ENCODE measurements around the gene PTBP3.

PTBP3 gene

GRCh38 chr9:112355427-112355897, 22.0 kb upstream of the PTBP3 start:
- DNase-seq = no peak

DNA sequence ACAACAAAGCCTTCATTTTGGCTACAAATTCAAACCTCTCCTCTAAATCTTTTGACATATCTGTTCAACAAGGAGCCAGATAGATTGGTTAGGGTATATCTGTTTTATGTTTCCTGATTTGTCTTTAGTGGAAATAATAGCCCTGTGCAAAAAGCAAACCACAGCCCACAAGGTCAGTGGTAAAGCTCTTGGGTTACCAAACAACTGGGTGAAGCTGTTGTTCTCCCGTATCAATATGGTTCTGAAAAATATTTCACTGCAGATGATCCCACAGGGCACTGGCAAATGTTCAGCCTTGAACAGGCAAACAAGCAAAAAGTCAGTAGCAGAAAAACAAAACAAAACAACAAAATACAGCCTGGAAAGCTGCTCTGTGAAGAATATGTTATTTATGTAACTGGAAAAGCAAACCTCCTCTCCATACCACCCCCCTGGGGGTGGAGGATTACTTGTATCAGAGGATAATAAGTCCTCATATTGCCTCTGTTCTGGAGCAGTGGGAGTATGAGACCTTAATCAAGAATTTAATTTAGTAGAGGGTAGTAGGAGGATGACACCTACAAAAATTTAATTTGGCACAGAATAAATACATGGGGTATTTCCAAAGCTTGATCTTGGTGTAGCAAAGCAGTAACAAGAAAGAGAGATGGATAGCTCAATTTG, 20.8 kb upstream of the PTBP3 start:
- DNase-seq = no peak

DNA sequence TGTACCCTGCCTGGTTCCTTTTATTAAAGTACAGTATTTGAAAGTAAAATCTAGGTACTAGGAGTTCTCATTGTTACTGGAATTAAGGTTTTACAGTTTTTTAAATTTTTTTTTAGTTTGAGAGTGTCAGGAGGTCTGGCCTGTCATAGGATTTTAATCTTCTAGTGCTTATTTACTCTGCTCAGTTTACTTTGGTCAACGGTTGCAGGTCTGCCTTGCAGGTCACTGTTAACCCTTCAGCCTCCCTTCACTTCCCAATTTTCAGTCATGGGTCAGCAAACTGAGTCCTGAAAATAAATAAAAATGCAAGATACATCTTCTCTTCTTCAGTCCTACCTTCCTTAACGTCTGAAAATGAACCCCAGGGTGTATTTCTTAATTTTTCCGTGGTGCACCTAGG, 18.8 kb upstream of the PTBP3 start:
- no peak for DNase-seq

- no peak for DNase-seq
These were observed 17.8 kb upstream of the PTBP3 start for GRCh38 chr9:112351184-112351583.

DNA sequence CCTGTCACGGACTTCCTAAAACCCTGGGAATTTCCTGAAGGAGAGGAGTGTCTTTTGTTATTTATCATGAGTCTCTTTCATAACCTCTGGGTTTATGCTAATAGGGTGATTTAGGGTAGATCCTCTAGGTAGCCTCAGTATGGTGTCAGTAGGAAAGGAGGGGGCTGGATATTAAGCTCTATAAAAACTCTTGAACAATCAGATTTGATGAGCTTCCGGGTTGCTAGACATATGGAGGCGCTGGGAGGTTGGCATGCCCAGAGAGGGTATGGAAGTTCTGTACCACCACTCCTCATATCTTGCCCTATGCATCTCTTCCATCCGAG, 15.6 kb upstream of the PTBP3 start:
- no peak for DNase-seq

DNA sequence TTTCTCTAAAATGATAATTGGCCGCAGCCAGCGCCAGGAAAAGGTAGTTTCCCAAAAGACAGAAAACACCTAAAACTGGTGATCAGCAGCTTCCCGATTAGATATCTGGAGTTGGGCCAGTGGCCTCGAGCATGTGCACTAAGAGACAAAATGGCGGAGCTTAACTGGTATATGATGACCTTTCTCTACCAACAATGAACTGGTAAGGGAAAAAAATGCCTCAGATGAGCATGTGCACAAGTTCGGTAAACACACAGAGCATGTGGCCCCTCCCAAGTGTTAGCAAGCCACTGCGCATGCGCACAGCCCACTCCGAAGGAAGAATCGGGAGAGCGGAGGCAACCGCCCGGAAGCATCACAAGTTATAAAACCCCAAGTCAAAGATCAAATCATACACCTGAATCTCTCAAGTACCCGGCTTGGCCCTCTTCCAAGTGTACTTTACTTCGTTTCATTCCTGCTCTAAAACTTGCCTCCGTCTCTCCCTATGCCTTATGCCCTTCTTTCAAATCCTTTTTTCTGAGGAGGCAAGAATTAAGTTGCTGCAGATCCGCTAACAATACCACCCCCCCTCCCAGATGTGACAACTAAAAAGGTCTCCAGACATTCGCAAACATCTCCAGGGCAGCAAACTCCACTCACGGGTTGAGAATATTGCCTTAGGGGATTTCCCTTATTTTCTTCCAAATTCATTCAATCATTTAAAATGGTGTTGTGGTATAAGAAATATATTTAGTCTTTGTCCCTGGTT, 15.0 kb upstream of the PTBP3 start:
- peak; percentile 84 for DNase-seq

GRCh38 chr9:112341730-112342129, 8.3 kb upstream of the PTBP3 start:
- no peak for DNase-seq

GRCh38 chr9:112339886-112340285, 6.5 kb upstream of the PTBP3 start:
- no peak for DNase-seq

DNA sequence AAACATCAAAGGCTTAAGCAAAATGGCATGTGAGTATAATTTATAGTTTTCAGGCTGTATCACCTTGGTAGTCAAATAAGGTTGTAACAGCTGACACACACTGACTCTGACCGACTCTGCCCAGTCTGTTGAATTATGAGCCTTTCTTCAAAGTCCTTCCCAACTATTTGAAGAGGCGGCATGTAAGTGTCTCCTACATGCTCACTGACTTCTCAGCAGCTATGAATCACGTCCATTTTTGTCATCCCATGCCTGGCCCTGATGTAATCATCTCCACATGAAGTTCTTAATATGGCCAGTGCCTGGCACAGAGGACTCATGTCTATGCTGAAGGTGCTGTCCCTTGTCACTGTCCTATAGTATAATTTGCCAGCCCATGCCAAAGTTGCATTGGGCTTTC, 5.1 kb upstream of the PTBP3 start:
- no peak for DNase-seq

GRCh38 chr9:112337547-112337946, 4.1 kb upstream of the PTBP3 start:
- DNase-seq = no peak

GRCh38 chr9:112334432-112334841, 1.0 kb upstream of the PTBP3 start:
- peak; percentile 69 for DNase-seq

GRCh38 chr9:112333639-112334431, 416 bp upstream of the PTBP3 start:
- peak; percentile 97 for DNase-seq

DNA sequence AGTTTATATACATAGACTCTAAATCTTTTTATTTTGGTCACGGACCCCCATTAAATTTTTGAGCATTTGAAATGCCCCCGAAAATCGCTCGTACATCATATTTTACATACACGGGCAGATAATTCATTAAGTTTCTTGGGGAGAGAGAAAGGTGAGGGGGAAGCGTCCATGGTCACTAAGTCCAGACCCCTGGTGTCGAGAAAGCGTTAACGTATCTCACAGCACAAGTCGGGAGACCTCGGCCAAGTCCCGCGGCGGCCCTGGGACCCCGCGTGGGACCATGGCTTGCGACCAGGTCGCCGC, 794 bp downstream of the PTBP3 start:
- no peak for DNase-seq

DNA sequence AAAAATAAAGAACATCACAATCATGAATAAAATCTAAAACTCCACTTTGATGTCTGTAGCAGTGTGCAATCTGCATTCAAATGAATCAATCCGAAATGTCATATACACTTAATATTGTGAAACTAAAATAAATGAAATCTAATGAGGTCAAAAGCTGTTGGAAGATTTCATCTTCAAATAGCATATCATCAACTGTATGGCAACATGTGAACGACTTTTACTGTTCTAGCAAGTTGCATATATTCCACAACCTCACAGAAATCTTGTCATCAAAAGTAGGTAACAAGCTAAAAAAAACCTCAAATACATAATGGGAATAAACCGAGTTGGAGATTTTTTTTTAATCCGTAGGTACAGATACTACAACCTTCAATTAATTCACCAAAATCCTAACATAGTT, 1.2 kb downstream of the PTBP3 start:
- DNase-seq = no peak

- DNase-seq = no peak
These were observed 1.8 kb downstream of the PTBP3 start for GRCh38 chr9:112331674-112331952.

DNA sequence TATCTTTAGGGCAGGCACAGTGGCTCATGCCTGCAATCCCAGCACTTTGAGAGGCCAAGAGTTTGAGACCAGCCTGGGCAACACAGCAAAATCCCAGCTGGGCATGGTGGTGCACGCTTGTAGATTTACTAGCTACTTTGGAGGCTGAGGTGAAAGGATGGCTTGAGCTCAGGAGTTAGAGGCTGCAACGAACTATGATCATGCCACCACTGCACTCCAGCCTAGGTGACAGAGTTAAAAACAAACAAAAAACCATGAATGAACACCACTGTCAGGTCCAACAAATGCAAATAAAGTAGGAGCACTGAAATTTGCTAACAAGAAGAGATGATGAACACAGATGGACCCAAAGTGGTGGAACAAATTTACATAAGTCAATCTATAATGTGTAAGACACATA, 4.9 kb downstream of the PTBP3 start:
- no peak for DNase-seq

GRCh38 chr9:112327718-112328450, 5.5 kb downstream of the PTBP3 start:
- DNase-seq = no peak

GRCh38 chr9:112326194-112326593, 7.2 kb downstream of the PTBP3 start:
- DNase-seq = no peak

DNA sequence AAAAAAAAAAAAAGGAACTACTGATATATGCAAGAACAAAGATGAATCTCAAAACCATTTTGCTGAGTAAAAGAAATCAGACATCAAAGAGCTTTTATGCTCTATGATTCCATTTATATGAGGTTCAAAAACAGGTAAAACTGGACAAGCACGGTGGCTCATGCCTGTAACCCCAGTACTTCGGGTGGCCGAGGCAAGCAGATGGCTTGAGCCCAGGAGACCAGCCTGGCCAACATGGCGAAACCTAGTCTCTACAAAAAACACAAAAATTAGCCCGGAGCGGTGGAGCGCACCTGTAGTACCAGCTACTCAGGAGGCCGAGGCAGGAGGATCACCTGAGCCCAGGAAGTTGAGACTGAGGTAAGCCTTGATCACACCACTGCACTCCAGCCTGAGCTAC, 7.8 kb downstream of the PTBP3 start:
- no peak for DNase-seq

DNA sequence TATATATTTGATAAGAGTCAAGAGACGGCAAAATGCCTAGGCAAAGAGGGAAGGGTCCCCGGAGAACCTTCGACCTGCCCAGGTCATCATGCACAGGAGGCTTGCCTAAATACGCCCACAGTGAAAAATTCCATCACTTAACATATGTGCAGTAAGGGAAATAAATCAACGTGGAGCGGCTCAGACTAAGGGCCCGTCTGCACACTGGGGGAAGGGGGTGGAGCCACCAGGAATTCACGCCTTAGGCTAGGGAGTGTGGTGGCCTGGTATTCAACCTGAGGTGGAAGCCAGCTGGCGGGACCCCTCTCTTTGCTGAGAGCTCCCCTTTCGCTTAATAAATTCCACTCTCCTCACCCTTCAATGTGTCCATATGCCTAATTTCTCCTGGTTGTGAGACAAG, 8.3 kb downstream of the PTBP3 start:
- DNase-seq = no peak

GRCh38 chr9:112323378-112323854, 10.0 kb downstream of the PTBP3 start:
- DNase-seq = no peak

- no peak for DNase-seq
These were observed 10.6 kb downstream of the PTBP3 start for GRCh38 chr9:112322701-112323377.

Measured in CD4-positive, alpha-beta T cell treated with Interleukin-17A for 4 hours (primary cell).